Hepatocyte (in vitro differentiated cells): ENCODE measurements around the gene ARL16. TPM values are rescaled to one million over a fixed set of nuclear protein-coding genes. Genes with fewer than 3 reads are reported as not detected.
A peak's percentile ranks its signal among the peaks of the same experiment; 100 is the strongest.

Source experiments
- DNase-seq: peaks from one replicate; pipeline ENCODE4 v3.0.0-alpha.2; 2016; ENCODE audit warnings: low spot score
- H2AFZ ChIP-seq: fragments of 200-600 bp; sonication (generic); 2 replicates; pipeline ENCODE4 v1.6.0; 2016; ENCODE audit warnings: antibody characterized with exemption, mild to moderate bottlenecking
- H3K27ac ChIP-seq: fragments of 200-600 bp; sonication (generic); 2 replicates; pipeline ENCODE4 v1.5.1; 2016; ENCODE audit warnings: mild to moderate bottlenecking
- H3K27me3 ChIP-seq: fragments of 200-600 bp; sonication (generic); 2 replicates; pipeline ENCODE4 v1.6.1; 2016
- H3K36me3 ChIP-seq: fragments of 200-600 bp; sonication (generic); replicated peaks from 2 replicates; pipeline ENCODE4 v1.5.1; 2016; ENCODE audit warnings: low read depth; ENCODE audit not compliant: insufficient read depth
- H3K4me1 ChIP-seq: fragments of 200-600 bp; sonication (generic); 2 replicates; pipeline ENCODE4 v1.5.1; 2016; ENCODE audit warnings: mild to moderate bottlenecking, moderate library complexity; ENCODE audit not compliant: insufficient read depth
- H3K4me2 ChIP-seq: fragments of 200-600 bp; sonication (generic); 2 replicates; pipeline ENCODE4 v1.6.0; 2016
- H3K4me3 ChIP-seq: fragments of 200-600 bp; sonication (generic); 2 replicates; pipeline ENCODE4 v1.5.1; 2016; ENCODE audit warnings: mild to moderate bottlenecking
- H3K79me2 ChIP-seq: fragments of 200-600 bp; sonication (generic); 2 replicates; pipeline ENCODE4 v1.6.0; 2017; ENCODE audit warnings: mild to moderate bottlenecking
- H3K9me2 ChIP-seq: fragments of 200-600 bp; sonication (generic); replicated peaks from 2 replicates; pipeline ENCODE4 v1.6.0; 2017; ENCODE audit warnings: mild to moderate bottlenecking; ENCODE audit not compliant: insufficient read depth
- H3K9me3 ChIP-seq: fragments of 200-600 bp; sonication (generic); 2 replicates; pipeline ENCODE4 v1.5.1; 2016; ENCODE audit warnings: low read depth, mild to moderate bottlenecking
- H4K20me1 ChIP-seq: fragments of 200-600 bp; sonication (generic); 2 replicates; pipeline ENCODE4 v1.6.0; 2016; ENCODE audit warnings: mild to moderate bottlenecking; ENCODE audit not compliant: insufficient read depth, poor library complexity, severe bottlenecking
- EZH2 ChIP-seq: fragments of 200-600 bp; sonication (generic); IDR thresholded peaks from 2 replicates; pipeline ENCODE4 v1.6.1; 2016; ENCODE audit warnings: antibody characterized with exemption, mild to moderate bottlenecking, borderline replicate concordance
- EZH2phosphoT487 ChIP-seq: fragments of 200-600 bp; sonication (generic); IDR thresholded peaks from one replicate; pipeline ENCODE4 v1.6.1; 2018; ENCODE audit warnings: antibody characterized with exemption, mild to moderate bottlenecking, low read depth, moderate library complexity; ENCODE audit not compliant: unreplicated experiment, severe bottlenecking
- WGBS: methylation state at CpG from one replicate; pipeline ENCODE4 v1.1.6; 2016; ENCODE audit warnings: low lambda C conversion rate; ENCODE audit errors: missing lambda C conversion rate; 5-methylcytosine and 5-hydroxymethylcytosine counted together
- polyA plus RNA-seq: library from polyadenylated mRNA; unstranded; fragments of >200 nt; fragmentation: Nextera tagmentation; extraction: Ambion mirVana; gene quantifications from 2 replicates; pipeline ENCODE4 v1.2.1, GENCODE V29; 2016
- total RNA-seq: library from RNA; depleted of rRNA; stranded (reverse); fragments of >200 nt; gene quantifications from 2 replicates; pipeline ENCODE4 v1.2.3, GENCODE V29; 2014
- TF ChIP-seq, protein P1 (sequence below): fragments of 200-600 bp; sonication (generic); IDR thresholded peaks from 2 replicates; pipeline ENCODE4 v1.5.1; 2016; ENCODE audit warnings: antibody characterized with exemption, mild to moderate bottlenecking; ENCODE audit not compliant: poor library complexity

The ARL16 gene
- total and polyA plus RNA-seq, 2 experiments from 2014 or later: 38.8 to 70.6 TPM

DNA sequence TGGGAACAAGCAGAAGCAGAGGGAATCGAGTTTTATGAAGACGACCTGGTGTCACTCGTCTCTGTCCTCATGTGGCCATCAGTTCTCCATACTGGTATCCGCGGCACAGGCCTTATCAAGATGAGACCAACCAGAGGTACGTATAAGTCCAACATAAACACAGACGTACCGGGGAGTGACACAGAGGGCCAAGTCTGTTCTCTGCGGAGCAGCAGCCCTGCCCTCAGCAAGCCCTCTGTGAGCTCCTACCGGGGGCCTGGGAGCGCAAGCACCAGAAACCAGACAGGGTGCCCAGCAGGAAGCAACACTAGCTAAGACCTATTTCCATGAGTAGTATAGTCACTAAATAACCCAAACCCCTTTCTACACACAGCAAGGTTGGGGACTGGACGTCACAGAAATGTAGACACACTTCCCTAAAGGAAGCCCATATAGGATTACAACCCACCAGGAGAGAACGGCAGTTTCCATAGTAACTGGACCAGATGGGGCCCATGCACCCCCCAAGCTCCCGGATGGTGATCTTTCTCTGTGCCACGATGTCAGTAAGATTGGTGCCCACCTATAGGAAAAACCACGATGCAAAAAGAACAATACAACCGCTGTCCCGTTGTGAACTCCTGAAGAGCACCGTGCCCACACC lies 911 bp downstream of the ARL16 start:
- H3K4me3 ChIP-seq: peak overlapping the region; percentile 52
- whole genome bisulfite sequencing: 36% methylated on average over 19 of the region's 19 CpGs
- no peaks in the 10 kb centered on the region for H3K9me3 ChIP-seq
- TF ChIP-seq EZH2phosphoT487: no peak
- TF ChIP-seq EZH2: no peak
- TF ChIP-seq, protein P1, sequence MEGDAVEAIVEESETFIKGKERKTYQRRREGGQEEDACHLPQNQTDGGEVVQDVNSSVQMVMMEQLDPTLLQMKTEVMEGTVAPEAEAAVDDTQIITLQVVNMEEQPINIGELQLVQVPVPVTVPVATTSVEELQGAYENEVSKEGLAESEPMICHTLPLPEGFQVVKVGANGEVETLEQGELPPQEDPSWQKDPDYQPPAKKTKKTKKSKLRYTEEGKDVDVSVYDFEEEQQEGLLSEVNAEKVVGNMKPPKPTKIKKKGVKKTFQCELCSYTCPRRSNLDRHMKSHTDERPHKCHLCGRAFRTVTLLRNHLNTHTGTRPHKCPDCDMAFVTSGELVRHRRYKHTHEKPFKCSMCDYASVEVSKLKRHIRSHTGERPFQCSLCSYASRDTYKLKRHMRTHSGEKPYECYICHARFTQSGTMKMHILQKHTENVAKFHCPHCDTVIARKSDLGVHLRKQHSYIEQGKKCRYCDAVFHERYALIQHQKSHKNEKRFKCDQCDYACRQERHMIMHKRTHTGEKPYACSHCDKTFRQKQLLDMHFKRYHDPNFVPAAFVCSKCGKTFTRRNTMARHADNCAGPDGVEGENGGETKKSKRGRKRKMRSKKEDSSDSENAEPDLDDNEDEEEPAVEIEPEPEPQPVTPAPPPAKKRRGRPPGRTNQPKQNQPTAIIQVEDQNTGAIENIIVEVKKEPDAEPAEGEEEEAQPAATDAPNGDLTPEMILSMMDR: no peak
- H3K27me3 ChIP-seq: no peaks in the 10 kb centered on the region
- no peaks in the 10 kb centered on the region for H3K9me2 ChIP-seq
- peak overlapping the region; percentile 64 for H2AFZ ChIP-seq
- H3K79me2 ChIP-seq: peaks cover 63% of the 10 kb centered on the region
- H4K20me1 ChIP-seq: peaks cover 15% of the 10 kb centered on the region
- H3K4me2 ChIP-seq: peak overlapping the region; percentile 97
- peaks cover 18% of the 10 kb centered on the region for H3K4me1 ChIP-seq
- no peaks in the 10 kb centered on the region for H3K36me3 ChIP-seq
- H3K27ac ChIP-seq: peak overlapping the region; percentile 81
- no peak for DNase-seq

DNA sequence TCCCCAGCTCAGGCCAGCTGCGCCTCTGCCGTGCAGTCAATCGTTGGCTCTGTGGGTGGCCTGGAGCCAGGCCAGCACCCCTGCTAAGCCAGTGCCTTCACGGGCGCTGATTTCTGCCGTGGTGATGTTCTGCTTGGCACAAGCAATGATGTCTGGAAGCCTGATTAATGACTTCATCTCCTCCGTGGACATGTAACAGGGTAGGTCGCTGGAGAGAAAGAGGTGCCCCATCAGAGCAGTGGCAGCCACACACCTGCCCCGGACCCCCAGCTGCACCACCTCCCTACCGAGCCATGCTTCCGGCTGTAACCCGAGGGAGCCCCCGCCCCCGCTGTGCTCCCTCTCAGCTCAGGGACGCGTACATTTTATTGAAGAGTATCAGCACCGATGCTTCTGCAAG lies 1.9 kb downstream of the ARL16 start:
- Histone ChIP-seq H3K27me3 (no peaks in the 10 kb centered on the region), H2AFZ (no peak overlapping the region), H3K4me1 (peaks cover 18% of the 10 kb centered on the region), H3K27ac (no peak overlapping the region), H4K20me1 (peaks cover 13% of the 10 kb centered on the region), H3K4me3 (no peak overlapping the region), H3K36me3 (no peaks in the 10 kb centered on the region), H3K79me2 (peaks cover 58% of the 10 kb centered on the region), H3K4me2 (no peak overlapping the region), H3K9me2 (no peaks in the 10 kb centered on the region), H3K9me3 (no peaks in the 10 kb centered on the region)
- WGBS: 93% methylated on average over 17 of the region's 17 CpGs
- DNase-seq: no peak
- TF ChIP-seq, protein P1: no peak
- no peak for TF ChIP-seq EZH2
- TF ChIP-seq EZH2phosphoT487: no peak

DNA sequence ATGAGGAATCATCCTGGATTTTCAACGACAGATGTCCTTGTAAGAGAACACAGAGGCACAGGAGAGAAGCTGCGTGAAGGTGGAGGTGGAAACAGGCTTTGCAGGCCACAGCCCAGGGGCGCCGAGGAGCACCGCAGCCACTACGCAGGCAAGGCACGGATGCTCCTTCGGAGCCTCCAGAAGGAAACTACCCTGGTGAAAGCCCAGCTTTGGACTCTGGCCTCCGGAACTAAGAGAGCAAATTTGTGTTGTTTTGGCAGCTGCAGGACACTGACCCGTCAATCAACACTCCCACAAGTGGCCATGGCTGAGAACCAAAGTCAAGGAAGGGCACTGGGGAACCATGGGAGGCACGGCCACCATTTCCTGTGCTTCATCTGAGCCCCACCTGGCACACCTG lies 3.4 kb downstream of the ARL16 start:
- no peak for TF ChIP-seq EZH2
- TF ChIP-seq EZH2phosphoT487: no peak
- TF ChIP-seq, protein P1: no peak
- Histone ChIP-seq H3K36me3 (no peaks in the 10 kb centered on the region), H3K79me2 (peaks cover 43% of the 10 kb centered on the region), H3K27me3 (no peaks in the 10 kb centered on the region), H3K4me2 (no peak overlapping the region), H3K9me3 (no peaks in the 10 kb centered on the region), H3K27ac (no peak overlapping the region), H3K9me2 (no peaks in the 10 kb centered on the region), H4K20me1 (peaks cover 5% of the 10 kb centered on the region), H3K4me1 (peaks cover 14% of the 10 kb centered on the region), H3K4me3 (no peak overlapping the region), H2AFZ (no peak overlapping the region)
- 93% methylated on average over 11 of the region's 11 CpGs for WGBS
- DNase-seq: no peak

DNA sequence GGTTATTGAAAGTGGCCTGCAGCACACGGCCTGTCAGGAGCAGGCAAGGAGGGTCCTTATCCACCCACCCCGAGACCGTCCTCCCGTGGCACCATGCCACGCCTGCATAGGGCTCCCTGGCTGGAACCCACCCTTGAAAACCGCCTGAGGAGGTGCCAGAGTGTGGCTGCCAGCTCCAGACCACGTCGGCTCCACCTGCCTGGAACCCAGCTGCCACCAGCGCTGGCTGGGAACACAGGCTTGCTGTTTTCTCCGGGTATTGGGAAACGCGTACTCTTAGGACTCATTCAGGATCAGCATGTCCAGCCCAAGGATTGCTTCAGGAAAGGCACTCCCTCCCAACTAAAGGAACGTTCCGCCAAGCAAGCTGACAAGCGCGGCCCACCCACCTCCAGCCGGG lies 6.7 kb downstream of the ARL16 start:
- DNase-seq: no peak
- TF ChIP-seq, protein P1: no peak
- no peak for TF ChIP-seq EZH2phosphoT487
- TF ChIP-seq EZH2: no peak
- H3K4me1 ChIP-seq: no peaks in the 10 kb centered on the region
- no peak overlapping the region for H3K27ac ChIP-seq
- no peaks in the 10 kb centered on the region for H3K9me2 ChIP-seq
- H3K27me3 ChIP-seq: no peaks in the 10 kb centered on the region
- H2AFZ ChIP-seq: no peak overlapping the region
- H3K9me3 ChIP-seq: no peaks in the 10 kb centered on the region
- H4K20me1 ChIP-seq: no peaks in the 10 kb centered on the region
- H3K36me3 ChIP-seq: no peaks in the 10 kb centered on the region
- H3K4me2 ChIP-seq: no peak overlapping the region
- 90% methylated on average over 17 of the region's 17 CpGs for WGBS
- H3K79me2 ChIP-seq: peaks cover 15% of the 10 kb centered on the region
- H3K4me3 ChIP-seq: no peak overlapping the region
